Left forelimb (tissue), 1 donor: ENCODE measurements around the gene ACTG2.

Experiments used
- DNase-seq: peaks from one replicate; pipeline ENCODE4 v3.0.0-alpha.2; 2018; ENCODE audit warnings: low spot score

Gene ACTG2

GRCh38 chr2:73914667-73915066 lies 21.9 kb downstream of the ACTG2 start:
- DNase-seq, result no peak

DNA sequence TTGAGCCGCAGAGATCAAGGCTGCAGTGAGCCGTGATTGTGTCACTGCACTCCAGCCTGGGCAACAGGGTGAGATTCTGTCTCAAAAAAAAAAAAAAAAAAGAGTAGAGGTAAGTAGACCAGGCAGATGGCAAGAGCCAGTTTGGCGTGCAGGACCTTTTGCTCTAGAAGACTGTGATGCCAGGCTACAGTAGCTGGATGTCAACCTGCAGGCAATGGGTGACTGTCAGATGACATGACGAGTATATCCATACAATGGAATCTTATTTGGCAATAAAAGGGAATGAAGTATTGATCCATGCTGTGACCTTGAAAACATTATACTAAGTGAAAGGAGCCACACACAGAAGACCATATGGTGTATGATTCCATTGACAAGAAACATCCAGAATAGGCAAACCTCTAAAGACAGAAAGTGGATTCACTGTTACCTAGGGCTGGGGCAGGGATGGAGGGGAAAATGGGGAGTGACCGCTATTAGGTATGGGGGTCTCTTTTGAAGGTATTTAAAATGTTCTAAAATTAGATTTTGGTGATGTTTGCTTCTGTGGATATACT lies 22.7 kb downstream of the ACTG2 start:
- no peak for DNase-seq

DNA sequence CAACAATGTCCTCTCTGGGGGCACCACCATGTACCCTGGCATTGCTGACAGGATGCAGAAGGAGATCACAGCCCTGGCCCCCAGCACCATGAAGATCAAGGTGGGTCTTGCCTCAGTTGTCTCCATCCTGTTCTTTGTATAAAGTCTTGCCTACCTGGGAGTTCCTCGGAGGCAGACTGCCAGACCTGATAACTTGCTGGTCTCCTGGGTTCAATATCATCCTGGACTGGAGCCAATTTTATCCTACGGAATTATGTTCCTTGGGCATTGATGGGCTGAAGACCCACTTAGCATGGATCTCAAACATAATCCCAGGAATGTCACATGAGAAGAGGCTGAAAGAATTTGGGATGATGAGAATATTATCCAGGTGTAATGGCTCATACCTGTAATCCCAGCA lies 23.9 kb downstream of the ACTG2 start:
- no peak for DNase-seq

GRCh38 chr2:73917296-73917695 lies 24.5 kb downstream of the ACTG2 start:
- no peak for DNase-seq

- DNase-seq, result no peak
Measured at GRCh38 chr2:73917696-73918207, 24.9 kb downstream of the ACTG2 start.

- DNase-seq, result no peak
Measured at GRCh38 chr2:73918856-73919255, 26.0 kb downstream of the ACTG2 start.

GRCh38 chr2:73919596-73920228 lies 26.9 kb downstream of the ACTG2 start:
- DNase-seq, result no peak

GRCh38 chr2:73920577-73921545 lies 28.1 kb downstream of the ACTG2 start:
- DNase-seq, result no peak

- DNase-seq, result no peak
Measured at GRCh38 chr2:73921581-73921980, 28.8 kb downstream of the ACTG2 start.

GRCh38 chr2:73922681-73923080 lies 29.9 kb downstream of the ACTG2 start:
- DNase-seq, result no peak

- DNase-seq, result no peak
Measured at GRCh38 chr2:73925033-73925704, 32.4 kb downstream of the ACTG2 start.

DNA sequence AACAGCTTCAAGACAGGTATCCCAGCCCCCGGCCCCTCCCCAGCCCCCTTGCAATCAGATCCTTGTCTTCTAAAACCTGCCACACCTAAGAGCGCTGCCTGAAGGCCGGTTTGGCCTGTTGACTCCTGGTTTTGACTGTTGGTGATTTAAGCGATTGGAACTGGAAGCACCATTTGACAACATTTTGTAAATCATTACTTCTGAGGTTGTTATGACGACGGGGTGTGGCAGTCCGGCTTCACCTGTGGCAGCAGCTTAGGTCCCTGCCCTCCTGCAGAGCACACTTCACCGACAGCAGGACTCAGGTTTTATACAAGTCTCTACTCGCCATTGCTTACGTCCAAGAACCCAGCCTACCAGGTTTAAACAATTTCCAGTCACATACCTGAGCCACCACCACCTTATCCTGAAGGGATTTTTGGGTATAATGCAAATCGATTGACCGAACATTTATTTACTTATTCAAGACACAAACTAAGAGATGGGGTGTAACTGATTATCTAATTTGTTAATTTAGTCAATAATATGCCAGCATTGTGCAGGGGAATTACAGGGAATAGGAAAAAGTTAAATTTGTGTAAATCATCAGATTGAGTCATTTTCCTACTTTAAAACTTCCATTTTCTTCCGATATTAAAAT lies 33.2 kb downstream of the ACTG2 start:
- no peak for DNase-seq

DNA sequence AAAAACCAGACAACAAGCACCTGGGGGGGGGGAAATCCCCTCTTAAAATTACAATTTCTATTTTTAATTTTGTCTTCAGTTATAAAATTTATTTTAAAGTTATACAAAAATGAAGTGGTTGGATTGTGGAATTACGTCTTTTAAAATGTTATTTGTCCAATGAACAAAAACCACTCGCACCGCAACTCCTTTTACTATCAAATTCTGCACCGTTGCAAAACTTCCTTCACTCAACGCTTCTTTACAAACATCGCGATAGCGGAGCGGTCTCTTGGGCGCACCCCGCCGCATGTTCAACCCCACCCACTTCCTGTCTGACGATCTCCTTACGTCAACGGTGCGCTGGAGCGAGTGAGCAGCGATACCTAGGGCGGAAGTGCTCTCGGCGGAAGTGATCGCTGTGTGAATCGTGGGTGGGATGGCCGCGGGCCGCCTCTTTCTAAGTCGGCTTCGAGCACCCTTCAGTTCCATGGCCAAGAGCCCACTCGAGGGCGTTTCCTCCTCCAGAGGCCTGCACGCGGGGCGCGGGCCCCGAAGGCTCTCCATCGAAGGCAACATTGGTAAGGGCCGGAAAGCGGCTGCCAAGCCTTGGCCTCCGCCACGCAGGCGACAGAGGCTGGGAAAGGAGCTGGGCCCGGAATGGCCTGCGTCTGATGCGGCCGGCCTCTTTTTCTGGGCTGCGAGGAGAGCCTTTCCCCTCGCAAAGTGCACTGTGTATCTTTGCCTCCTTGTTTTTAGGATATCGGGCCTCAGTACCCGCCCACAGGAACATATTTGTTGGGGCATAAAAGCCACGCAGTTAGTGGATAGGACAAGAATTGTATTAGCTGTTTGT lies 33.9 kb downstream of the ACTG2 start, which contains the start of gene DGUOK:
Gene DGUOK (plus strand): TSS at position 388 of the 835 bp plus-strand sequence. CDS start 31 bp downstream, at position 419.
- DNase-seq, result peak; percentile 96

- DNase-seq, result no peak
Measured at GRCh38 chr2:73927344-73927743, 34.5 kb downstream of the ACTG2 start.

DNA sequence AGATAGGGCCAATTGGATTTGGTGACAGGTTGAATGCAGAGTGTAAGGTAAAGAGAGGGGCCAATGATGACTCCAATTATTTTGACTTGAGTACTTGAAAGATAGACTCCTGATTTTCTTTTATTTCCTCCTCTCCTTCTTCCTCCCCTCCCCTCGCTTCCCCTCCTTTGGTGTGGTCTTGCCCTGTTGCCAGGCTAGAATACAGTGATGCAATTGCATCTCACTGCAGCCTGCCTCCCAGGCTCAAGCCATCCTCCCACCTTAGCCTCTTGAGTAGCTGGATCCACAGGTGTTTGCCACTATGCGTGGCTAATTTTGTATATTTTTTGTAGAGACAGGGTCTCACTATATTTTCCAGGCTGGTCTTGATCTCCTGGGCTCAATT lies 36.1 kb downstream of the ACTG2 start:
- no peak for DNase-seq

- no peak for DNase-seq
Measured at GRCh38 chr2:73930386-73930785, 37.6 kb downstream of the ACTG2 start.

DNA sequence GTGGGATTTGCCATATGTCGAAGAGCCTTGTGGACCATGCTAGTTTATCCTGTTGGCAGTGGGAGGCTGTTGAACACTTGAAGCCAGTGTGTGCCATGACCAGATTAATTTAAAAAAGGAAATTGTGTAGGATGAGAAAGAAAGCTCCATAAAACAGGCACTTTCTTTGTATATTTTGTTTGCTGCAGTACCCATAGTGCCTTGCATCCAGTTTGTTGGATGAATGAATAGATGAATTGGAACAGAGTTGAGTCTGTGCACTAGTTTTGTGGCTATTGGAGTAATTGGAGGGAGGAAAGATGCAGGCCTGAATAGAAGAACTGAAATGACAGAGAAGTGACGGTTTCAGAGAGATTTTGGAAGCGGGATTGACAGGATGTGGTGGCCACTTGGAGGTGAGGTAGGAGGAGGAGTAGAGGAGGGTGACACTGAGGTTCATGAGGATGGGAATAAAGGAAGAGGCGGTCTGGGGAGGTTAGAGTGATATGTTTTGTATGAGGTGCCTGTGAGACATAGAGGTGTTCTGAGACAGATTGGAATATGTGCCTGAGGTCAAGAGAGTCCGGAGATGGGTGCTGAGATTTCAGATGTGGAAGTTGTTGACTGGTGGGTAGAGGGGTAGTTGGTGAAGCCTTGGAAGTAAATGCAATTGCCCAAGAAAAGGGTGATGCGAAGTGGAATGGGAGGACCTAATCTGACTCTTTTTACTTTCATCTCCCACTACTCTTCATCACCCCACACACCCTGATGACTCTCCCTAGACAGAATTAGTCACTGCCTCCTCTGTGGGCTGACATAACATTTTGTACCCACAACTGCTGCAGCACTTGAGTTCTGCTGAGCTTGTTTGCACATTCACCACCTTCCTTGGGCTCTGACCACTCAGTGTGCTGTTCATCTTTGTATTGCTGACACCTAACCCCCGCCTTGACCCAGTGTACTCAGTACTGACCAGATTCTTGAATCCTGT lies 39.0 kb downstream of the ACTG2 start:
- no peak for DNase-seq

DNA sequence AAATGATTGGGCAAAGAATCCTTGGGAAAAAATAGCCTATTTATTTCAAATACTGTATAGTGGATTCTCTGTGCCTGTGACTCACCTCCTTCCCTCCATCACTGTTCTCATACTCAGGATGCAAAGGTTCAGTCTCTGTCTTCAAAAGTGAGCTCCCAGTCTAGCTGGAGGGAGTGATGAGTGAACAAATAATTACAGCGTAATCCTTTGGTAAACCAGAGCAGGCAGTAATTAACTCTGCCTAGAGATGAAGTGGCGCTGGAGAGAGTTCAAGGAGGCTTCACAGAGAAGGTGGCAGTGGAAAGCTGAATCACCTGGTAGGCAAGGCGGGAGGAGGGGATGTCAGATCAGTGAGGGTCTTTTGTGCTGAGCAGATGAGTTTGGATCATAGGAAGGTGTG lies 40.4 kb downstream of the ACTG2 start:
- no peak for DNase-seq

DNA sequence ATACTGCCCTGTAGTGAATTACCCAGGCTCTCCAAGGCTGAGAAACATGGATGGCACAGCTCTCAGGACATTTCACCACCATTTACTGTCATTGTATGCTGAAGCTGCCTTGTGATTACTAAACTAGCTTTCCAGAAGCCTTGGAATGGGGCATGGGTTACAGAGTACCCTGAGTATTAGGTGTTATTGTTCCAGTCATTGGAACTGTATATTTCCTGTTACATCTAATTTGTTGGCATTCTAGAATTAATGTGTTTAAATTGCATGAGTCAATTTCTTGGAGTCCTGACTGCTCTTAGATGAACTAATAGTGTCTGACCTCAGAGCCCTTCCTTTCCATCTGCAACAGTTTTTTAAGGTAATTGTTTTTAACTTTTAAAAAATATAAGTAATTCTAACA lies 42.8 kb downstream of the ACTG2 start:
- DNase-seq, result no peak
